B cell (primary cell): ENCODE results near the gene MRPL53.

Source experiments
- EZH2 ChIP-seq: IDR thresholded peaks from 2 replicates; pipeline ENCODE4 v1.6.1; 2012; ENCODE audit warnings: borderline replicate concordance, low read depth, mild to moderate bottlenecking, moderate library complexity, low read length; ENCODE audit not compliant: insufficient read depth, poor library complexity, severe bottlenecking
- TF ChIP-seq, protein P1 (sequence below): fragments of 200-600 bp; IDR thresholded peaks from one replicate; pipeline ENCODE4 v1.8.0; 2022; ENCODE audit warnings: antibody characterized with exemption, mild to moderate bottlenecking

DNA sequence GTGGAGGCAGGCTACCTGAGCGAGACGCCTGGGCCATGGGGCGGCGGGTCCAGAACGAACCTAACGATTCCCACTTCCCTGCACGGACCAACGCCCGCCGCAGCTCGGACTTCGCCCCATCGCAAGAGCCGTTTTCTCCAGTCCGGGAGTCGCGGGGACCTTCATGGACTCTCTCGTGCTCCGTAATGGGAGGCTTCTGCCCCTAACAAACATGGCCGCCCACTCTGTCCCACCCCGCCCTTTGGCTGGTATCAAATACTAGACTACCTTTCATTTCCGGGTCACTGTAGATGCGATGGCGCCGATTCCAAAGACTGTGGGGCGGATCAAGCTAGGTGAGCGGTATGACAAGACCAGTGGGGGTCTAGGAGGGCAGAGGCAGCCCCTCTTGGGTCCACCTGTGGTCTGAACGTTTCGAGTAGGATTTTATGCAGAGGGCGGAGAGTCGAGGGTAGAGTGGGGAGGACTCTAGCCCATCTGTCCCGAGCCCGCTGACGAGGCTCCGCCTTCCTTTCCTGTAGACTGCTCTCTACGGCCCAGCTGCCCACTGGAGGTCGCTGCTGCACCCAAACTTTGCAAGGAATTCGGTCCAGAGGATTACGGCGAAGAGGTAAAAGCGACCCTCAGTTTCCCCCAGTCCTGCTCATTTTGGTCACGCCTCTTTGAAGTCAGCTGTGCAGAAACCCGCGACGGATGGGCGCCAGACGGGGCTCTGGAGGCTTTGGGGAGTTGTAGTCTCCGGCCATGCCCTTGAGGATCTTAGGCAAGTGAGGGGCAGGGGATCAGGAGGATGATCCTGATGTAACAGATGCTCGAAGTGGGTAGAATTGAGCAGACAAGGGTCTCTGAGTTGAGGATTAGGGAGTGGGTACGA, 10.6 kb upstream of the MRPL53 start, which contains the start of the genes CCDC142 and TTC31:
- TF ChIP-seq, protein P1, sequence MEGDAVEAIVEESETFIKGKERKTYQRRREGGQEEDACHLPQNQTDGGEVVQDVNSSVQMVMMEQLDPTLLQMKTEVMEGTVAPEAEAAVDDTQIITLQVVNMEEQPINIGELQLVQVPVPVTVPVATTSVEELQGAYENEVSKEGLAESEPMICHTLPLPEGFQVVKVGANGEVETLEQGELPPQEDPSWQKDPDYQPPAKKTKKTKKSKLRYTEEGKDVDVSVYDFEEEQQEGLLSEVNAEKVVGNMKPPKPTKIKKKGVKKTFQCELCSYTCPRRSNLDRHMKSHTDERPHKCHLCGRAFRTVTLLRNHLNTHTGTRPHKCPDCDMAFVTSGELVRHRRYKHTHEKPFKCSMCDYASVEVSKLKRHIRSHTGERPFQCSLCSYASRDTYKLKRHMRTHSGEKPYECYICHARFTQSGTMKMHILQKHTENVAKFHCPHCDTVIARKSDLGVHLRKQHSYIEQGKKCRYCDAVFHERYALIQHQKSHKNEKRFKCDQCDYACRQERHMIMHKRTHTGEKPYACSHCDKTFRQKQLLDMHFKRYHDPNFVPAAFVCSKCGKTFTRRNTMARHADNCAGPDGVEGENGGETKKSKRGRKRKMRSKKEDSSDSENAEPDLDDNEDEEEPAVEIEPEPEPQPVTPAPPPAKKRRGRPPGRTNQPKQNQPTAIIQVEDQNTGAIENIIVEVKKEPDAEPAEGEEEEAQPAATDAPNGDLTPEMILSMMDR, result peak; percentile 90
- no peak for TF ChIP-seq EZH2
